ENCODE results near the gene IMMP1L. TPM values are rescaled to one million over a fixed set of nuclear protein-coding genes. Genes with fewer than 3 reads are reported as not detected.
A peak's percentile ranks its signal among the peaks of the same experiment; 100 is the strongest.

The IMMP1L gene
- total RNA-seq, 1 experiment from 2014 or later: 23.5 TPM

DNA sequence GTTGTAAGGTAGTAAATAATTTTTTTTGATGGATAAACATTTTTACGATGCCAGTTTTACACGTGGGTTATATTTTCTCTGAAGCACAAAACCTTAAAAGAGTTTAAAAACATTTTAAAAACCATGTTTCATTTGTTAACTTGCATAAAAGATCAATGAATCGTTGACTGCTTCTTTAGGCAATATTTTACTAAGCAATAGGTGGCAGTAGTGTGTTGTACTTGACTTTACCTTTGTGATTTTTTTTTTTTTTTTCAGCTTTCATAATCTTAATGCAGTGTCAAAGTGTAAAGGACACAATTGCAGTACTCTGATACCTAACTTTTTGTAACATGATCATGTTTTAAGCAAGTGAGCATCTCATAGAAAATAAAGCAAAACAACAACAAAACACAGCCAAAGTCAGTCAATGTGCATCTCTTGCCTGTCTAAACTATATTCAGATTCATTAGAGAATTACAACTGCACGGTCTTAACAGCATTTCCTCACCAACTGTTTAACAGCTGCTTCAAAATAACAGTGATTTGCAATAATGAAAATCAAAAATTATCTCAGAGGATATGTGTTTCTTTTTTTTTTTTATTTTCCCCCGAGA is 112.1 kb downstream of the IMMP1L start:
- no peak overlapping the region for H3K4me3 ChIP-seq (ENCODE audit: insufficient read depth, low read depth, low read length)
- H3K27me3 ChIP-seq (ENCODE audit: control insufficient read depth, insufficient read depth, low read length): no peaks in the 10 kb centered on the region
- DNase-seq: peak; percentile 9
- H3K36me3 ChIP-seq (replicated peaks; ENCODE audit: control insufficient read depth, insufficient read depth, low read length): no peaks in the 10 kb centered on the region; the same call in 1 of the 2 replicates

DNA sequence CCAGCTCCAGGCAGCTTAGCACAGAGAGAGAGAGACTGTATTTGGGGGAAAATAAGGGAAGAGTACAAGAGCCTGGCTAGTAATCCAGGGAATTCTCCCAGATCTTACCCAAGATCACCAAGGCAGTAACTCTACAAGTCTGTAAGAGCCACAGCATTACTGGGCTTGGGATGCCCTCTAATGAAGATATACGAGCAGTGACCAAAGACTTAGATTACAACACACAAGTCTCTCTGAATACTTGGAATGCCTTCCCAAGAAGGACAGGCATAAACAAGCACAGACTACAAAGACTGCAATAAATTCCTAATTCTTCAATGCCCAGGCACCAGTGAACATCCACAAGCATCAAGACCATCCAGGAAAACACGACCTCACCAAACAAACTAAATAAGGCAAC is 122.0 kb downstream of the IMMP1L start:
- H3K4me3 ChIP-seq (ENCODE audit: insufficient read depth, low read depth, low read length): no peak overlapping the region
- DNase-seq: no peak
- no peaks in the 10 kb centered on the region for H3K27me3 ChIP-seq (ENCODE audit: control insufficient read depth, insufficient read depth, low read length)
- no peaks in the 10 kb centered on the region for H3K36me3 ChIP-seq (replicated peaks; ENCODE audit: control insufficient read depth, insufficient read depth, low read length)

DNA sequence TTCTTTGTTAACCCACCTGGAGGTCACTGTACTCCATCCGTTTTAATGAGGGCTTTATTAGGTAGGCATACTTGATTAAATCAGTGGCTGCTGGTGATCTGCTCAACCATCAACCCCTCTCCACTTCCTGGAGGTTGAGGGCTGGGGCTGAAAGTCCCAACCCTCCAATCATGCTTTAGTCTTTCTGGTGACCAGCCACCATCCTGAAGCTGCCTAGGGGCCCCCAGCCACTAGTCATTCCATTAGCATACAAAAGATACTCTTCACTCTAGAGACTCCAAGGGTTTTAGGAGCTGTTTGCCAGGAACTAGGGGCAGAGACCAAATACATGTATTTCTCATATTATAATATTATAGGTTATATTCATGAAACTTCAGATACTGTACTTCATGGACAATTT is 126.3 kb downstream of the IMMP1L start:
- no peak for DNase-seq
- Histone ChIP-seq H3K4me3 (ENCODE audit: insufficient read depth, low read depth, low read length) (no peak overlapping the region), H3K27me3 (ENCODE audit: control insufficient read depth, insufficient read depth, low read length) (no peaks in the 10 kb centered on the region), H3K36me3 (replicated peaks; ENCODE audit: control insufficient read depth, insufficient read depth, low read length) (no peaks in the 10 kb centered on the region)

Other genes with a start within 250 kb of the IMMP1L start
- 0.18 and 0.59 TPM in 2 replicates for gene DCDC1, start 139.9 kb downstream of the IMMP1L start, total RNA-seq (2014; rRNA removed; shearing (Covaris generic))
- 10.7 and 12.4 TPM in 2 replicates for gene DNAJC24, start 139.8 kb downstream of the IMMP1L start, total RNA-seq (2014; rRNA removed; shearing (Covaris generic))
- 28.0 and 35.5 TPM in 2 replicates for gene ELP4, start 145 bp upstream of the IMMP1L start, total RNA-seq (2014; rRNA removed; shearing (Covaris generic))